HG03354 (cell line): ENCODE measurements around the gene ADAMTS10.
"Not testable (repeated sequence)": the region's sequence is repeated elsewhere in the genome, so short reads cannot be mapped to it uniquely, and the experiment has no call there.

Source experiments
- ATAC-seq: cut with Tn5 transposase; IDR thresholded peaks from one replicate; pipeline ENCODE4 v1.9.1; 2021; ENCODE audit warnings: mild to moderate bottlenecking; ENCODE audit not compliant: unreplicated experiment, poor library complexity, severe bottlenecking

ADAMTS10 gene

DNA sequence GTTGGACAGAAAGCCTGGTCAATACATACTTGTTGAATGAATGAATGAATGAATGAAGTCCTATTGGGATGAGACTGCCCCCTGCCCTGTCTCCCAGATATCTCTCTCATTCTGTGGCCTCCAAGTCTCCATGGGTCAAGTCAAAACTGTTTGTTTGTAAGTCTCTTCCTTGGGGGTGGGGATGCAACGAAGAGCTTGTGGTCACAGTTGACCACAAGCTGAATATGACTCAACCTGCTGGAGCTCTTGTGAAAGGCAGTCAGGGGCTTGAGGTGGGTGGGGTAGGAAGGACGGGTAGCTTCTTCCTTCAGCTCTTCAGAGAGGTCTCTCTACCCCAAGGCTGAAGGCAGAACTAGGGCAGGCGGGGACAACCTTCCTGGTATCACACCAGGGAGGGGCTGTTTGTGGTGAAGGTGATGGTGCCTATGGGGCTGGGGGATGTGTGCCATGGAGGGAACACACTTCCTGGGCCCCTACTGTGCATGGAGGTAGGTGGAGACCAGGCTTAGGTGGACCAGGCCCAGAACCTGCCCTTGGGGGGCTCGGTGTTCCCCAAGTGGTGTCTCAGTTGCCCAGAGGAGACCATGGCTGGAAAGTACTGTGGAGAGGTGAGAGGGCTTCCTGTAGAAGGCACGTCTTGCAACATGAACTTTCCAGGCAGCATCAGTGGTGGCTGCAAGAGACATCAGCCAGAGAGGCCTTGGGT, 41.3 kb downstream of the ADAMTS10 start:
- ATAC-seq: peak; percentile 85

DNA sequence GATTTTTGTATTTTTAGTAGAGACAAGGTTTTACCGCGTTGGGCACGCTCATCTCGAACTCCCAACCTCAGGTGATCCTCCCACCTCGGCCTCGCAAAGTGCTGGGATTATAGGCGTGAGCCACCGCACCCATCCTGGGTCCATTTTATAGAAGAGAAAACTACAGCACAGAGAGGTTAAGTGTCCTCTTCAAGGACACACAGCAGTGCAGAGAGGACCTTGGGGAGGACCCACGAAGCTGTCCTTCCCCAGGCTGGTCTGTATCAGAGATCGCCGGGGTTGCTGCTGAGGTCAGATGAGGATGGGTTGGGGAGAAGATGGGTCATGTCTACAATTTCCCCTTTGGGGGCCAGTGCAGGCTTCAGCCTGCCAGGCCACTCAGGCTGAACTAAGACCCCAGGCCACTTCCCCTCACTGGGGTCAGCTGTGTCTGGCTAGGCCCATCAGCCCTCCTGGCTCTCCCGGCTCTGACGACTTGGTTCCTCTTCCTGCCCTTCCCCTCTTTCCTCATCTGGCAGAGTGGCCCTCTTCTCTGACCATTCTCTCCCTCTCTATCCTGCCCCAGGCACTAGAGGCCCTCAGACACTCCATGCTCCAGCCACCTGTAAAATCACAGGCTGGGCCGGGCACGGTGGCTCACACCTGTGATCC, 42.9 kb downstream of the ADAMTS10 start:
- no peak for ATAC-seq

DNA sequence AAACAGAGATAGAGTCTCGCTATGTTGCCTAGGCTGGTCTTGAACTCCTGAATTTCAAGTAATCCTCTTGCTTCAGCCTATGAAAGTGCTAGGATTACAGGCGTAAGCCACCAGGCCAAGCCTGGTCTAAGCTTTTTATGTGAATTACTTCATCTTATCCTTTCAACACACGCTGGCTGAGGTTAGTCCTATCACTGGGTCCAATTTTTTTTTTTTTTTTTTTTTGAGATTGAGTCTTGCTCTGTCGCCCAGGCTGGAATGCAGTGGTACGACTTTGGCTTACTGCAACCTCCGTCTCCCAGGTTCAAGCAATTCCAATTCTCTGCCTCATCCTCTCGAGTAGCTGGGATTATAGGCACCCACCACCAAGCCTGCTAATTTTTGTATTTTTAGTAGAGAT, 43.7 kb downstream of the ADAMTS10 start:
- ATAC-seq: no peak

DNA sequence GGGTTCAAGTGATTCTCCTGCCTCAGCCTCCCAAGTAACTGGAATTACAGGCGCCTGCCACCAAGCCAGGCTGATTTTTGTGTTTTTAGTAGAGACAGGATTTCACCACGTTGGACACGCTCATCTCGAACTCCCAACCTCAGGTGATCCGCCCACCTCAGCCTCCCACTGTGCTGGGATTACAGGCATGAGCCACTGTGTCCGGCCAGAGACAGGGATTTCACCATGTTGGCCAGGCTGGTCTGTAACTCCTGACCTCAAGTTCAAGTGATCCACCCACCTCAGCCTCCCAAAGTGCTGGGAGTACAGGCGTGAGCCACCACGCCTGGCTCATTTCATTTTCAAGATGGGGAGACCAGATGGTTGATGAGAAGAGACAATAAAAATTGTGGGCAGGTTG, 45.6 kb downstream of the ADAMTS10 start:
- ATAC-seq: not testable (repeated sequence)

DNA sequence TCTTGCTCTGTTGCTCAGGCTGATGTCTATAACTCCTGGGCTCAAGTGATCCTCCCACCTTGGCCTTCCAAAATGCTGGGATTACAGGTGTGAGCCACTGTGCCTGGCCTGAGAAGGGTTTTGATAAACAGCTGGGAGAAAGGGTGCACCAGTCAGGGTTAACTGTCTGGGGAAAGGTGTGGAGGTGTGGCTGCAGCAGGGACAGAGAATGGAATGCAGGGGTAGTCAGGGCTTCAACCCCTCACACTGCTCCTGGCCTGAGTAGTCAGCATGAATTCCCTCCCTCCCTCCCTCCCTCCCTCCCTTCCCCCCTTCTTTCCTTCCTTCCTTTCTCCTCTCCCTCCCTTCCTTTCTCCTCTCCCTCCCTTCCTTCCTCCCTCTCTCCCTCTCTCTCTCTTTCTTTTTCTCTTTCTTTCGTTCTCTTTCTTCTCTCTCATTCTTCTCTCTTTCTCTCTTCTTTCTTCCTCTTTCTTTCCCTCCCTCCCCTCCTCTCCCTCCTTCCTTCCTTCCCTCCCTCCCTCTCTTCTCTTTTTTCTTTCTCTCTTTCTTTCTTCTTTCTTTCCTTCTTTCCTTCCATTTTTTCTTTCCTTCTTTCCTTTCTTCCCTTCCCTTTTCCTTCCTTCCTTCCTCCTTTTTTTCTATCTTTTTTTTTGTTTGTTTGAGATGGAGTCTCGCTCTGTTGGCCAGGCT, 49.3 kb downstream of the ADAMTS10 start:
- ATAC-seq: no peak

DNA sequence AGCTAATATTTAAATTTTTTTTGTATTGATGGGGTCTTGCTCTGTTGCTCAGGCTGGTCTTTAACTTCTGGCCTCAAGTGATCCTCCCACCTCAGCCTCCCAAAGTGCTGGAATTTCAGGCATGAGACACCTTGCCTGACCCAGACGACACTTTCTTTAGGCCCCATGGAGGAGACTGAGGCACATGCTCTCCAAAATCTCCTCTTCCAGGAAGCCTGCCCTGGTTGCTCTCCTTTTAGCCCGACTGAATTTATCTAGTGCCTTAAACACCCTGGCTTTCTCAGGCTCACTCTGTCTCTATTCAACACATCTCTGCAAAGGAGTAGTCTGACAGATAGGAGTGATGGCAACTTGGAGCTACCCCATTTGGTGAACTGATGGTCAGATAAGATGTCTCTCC, 52.2 kb downstream of the ADAMTS10 start:
- ATAC-seq: no peak

DNA sequence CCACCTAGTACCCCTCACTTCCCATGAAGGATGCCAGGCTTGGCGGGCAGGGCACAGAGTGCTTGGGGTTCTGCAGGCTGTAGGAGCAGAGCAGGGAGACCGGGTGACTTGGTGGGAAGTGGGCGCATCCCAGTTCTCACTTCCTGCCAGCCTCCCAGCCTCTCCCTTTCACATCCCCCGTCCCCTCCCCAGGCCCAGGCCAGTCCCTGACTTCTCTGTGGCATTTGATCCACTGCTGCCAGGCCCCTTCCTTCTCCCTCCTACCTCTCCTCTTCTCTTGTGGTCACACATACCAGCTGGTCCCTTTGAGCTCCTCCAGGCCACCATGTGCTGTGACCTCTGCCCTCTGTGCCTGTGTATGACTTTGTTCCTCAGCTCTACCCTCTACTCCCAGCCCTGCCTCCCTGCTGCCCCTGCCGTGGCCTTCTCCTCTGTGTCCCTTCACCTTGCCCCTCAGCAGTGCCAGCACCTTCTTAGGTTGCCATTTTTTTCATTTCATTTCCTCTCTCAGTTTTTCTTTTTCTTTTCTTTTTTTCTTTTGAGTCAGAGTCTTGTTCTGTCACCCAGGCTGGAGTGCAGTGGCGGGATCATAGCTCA, 52.8 kb downstream of the ADAMTS10 start:
- ATAC-seq: no peak

DNA sequence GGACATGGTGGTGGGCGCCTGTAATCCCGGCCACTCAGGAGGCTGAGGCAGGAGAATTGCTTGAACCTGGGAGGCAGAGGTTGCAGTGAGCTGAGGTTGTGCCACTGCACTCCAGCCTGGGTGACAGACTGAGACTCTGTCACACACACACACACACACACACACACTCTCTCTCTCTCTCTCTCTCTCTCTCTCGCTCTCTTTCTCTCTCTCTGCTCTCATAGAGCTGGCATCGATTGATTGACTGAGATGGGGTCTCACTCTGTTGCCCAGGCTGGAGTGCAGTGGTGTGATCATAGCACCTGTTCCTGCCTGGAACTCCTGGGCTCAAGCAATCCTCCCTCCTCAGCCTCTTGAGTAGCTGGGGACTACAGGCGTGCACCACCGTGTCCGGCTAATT, 56.8 kb downstream of the ADAMTS10 start:
- not testable (repeated sequence) for ATAC-seq

DNA sequence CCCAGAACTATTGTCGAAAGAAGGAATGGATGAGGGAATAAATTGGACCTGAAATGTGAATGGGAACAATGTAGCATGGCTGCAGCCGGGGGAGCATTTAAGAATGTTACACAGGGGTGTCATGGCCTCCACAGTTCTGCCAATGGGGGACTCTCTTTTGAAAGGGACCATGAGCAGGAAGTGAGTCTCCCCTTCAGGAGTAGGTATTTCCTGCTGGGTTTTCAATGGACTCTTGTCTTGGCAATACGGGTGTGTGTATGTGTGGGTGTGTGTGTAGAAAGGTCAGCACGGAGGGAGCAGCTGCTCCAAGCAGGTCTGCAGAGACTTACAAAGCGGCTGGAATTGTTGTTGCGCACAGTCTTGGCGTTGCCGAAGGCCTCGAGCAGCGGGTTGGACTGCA, 57.7 kb downstream of the ADAMTS10 start:
- no peak for ATAC-seq

DNA sequence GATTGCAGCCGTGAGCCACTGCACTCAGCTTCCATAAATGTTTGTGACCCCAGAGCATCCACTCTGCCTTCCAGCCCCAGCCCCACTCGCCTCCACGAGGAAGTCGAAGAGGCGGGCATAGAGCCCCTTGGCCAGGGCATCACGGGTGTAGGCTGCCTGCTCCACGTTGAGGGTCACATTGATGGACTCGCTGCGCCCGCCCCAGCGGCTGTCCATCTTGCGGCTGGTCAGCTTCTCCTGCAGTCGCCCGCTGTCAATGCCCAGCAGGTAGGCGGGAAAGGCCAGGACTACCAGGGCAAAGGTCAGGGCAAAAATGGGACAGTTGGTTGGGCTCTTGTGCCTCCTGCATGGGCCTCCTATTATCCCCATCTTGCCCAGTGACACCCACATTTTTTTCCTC, 60.4 kb downstream of the ADAMTS10 start:
- no peak for ATAC-seq

DNA sequence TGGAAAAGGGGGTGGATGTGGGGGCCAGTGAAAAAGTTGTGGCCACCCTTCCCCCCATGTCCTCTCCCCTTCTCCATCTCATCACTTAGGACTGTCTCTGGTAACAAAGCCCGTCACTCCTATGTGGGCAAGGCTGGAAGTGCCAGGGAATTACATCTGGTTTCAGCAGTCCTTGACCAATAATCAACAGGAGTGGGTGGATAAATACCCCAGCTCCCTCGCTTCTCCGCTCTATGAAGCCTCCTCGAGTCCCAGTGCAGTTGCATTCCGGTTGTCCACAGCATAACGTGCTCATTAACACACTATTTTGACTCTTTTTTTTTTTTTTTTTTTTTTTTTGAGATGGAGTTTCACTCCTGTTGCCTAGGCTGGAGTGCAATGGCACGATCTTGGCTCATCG, 64.8 kb downstream of the ADAMTS10 start:
- no peak for ATAC-seq

DNA sequence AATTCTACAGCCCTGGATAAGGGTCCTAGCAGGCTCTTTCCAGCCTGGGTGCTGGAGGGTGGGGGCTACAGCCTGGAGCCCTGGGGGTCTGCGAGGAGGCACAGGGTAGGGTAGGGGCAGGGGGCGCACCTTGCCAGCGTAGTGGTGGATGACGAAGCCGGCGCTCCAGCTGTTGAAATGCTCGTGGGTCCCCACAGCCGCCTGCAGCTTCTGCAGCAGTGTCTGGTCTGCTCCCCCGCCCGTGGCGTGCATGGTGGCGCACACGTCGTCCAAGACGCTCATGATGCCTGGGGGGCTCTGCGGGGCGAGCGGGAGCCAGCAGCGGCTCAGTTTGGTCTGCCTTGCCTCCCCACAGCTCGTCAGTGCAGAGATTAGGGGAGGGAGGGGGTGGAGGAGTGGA, 66.3 kb downstream of the ADAMTS10 start:
- no peak for ATAC-seq

DNA sequence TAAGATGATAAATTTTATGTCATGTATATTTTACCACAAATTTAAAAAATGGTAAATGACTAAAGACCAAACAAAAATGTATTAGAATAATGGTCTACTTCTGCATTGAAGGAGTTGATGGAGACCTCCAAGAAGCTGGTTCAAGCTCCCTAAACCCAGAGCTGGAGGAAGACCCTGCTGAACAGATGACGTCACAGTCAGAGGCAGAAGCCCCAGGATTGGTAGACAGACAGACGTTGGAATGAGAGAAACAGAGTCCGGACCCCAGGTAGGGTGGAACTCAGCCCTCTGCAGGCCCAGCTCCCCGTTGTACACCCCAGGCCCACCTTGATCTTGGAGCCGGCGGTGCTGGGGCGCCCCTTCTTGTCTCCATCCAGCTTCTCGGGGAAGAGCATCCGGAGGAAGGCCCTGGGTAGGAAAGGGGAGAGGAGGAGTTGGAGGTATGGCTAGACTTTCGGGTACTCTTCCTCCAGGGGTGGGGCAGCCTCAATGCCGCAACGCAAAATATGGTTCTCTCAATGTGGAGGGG, 70.8 kb downstream of the ADAMTS10 start:
- no peak for ATAC-seq

DNA sequence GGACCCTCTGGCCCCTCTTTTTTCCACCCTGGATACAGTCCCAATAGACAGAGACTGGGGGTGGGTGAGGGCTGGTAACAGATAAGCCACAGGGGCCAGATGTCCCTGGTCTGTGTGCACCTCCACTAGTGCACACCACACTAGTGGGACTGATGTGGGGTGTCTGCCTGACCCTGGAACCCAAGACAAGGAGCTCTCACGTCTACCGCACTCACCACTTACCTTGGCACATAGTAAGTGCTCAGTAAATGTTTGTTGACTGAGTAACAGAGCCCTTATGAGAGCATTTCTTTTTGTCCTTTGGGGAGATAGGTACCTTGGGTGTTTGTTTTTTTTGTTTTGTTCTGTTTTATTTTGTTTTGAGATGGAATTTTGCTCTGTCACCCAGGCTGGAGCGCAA, 73.4 kb downstream of the ADAMTS10 start:
- no peak for ATAC-seq

DNA sequence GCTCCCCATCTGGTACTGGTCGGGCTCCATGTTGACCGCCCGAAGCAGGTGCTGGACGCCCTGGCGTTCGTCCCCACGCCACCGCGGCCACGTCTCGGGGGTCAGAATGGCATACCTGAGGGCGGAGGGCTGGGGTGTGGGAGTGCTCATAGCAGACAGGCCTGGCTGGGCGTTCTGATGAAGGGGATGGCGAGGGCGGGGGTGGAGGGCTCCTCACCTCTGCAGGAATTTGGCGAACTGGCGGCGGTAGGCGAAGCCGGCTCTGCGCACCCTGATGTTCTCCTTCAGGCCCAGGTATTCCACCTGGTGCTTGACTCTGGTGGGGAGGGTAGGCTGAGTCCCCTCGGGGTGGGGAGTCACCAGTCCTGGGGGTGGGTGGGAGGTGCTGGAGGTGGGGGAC, 74.2 kb downstream of the ADAMTS10 start:
- no peak for ATAC-seq

DNA sequence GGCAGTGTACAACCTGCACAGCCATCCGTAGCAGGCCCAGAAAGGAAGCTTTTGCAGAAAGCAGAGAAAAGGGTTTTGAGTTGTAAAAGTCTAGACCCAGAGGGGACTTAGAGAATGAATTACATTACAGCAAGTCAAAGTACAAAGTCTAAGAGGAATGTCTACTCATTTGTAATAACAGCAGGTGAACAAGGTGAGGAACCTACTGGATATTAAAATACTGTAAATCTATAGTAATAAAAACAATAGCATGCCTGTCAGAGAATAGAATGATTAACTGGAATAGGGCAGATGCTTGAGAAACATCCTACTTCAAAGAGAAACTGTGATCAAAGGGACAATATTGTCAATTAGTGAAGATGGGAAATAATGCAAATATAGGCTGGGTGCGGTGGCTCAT, 78.3 kb downstream of the ADAMTS10 start:
- no peak for ATAC-seq

DNA sequence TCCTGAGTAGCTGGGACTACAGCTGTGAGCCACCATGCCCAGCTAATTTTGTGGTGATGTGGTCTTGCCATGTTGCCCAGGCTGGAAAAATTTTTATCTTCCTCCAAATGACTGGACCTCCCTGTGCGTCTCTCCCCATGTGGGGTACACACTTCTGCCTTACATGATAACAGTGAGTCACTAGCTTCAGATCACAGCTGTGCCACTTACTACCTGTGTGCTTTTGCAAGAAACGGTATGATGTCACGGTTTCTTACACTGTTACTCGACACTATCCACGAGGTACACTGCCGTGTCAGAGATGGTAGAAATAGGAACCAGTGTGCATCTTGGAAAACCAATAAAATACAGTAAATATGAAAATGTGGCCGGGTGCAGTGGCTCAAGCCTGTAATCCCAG, 79.0 kb downstream of the ADAMTS10 start:
- no peak for ATAC-seq
